ENCODE data around the gene DCLK1.

DNA sequence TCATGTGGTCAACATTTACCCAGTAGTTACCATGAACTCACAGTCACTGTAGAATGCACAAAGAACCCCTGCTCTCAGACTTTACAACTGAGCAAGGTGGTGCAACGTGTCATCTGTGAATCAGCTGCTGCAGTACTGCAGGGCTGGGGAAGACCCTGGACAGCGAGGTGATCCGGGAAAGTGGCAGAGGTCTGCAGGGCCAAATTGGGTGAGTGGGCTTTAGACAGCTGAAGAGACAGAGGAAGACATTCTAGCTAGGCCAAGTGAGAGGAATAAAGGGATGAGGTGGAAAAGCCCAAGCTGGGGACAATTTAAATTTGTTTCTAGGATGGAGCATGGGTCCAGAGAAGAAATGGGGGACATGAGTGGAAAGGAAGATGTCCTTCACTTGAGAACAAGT, 270.5 kb downstream of the DCLK1 start:
- TF ChIP-seq, protein P1, sequence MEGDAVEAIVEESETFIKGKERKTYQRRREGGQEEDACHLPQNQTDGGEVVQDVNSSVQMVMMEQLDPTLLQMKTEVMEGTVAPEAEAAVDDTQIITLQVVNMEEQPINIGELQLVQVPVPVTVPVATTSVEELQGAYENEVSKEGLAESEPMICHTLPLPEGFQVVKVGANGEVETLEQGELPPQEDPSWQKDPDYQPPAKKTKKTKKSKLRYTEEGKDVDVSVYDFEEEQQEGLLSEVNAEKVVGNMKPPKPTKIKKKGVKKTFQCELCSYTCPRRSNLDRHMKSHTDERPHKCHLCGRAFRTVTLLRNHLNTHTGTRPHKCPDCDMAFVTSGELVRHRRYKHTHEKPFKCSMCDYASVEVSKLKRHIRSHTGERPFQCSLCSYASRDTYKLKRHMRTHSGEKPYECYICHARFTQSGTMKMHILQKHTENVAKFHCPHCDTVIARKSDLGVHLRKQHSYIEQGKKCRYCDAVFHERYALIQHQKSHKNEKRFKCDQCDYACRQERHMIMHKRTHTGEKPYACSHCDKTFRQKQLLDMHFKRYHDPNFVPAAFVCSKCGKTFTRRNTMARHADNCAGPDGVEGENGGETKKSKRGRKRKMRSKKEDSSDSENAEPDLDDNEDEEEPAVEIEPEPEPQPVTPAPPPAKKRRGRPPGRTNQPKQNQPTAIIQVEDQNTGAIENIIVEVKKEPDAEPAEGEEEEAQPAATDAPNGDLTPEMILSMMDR (IDR thresholded peaks at IDR 0.05 in 2 of 3, conservative IDR thresholded peaks at IDR 0.05 in 1 of 3; ENCODE audit: borderline replicate concordance in 1 of 3, insufficient read depth in 1 of 3, low read depth in 2 of 3, low read length in 2 of 3) = no peak
- TF ChIP-seq, protein P2, sequence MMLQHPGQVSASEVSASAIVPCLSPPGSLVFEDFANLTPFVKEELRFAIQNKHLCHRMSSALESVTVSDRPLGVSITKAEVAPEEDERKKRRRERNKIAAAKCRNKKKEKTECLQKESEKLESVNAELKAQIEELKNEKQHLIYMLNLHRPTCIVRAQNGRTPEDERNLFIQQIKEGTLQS (IDR thresholded peaks at IDR 0.05) = no peak
- TF ChIP-seq, protein P3, sequence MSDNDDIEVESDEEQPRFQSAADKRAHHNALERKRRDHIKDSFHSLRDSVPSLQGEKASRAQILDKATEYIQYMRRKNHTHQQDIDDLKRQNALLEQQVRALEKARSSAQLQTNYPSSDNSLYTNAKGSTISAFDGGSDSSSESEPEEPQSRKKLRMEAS (IDR thresholded peaks at IDR 0.05) = no peak
- TF ChIP-seq EGR1 (IDR thresholded peaks at IDR 0.05; ENCODE audit: low read depth) = no peak
- TF ChIP-seq FOSL1 (IDR thresholded peaks at IDR 0.05; ENCODE audit: low read depth) = no peak
- TF ChIP-seq CEBPB (IDR thresholded peaks at IDR 0.05; ENCODE audit: low read depth) = no peak
- no peak for TF ChIP-seq POLR2A (IDR thresholded peaks at IDR 0.05; ENCODE audit: borderline replicate concordance, extremely low read depth, insufficient read depth, insufficient read length)
- no peak for TF ChIP-seq YY1 (IDR thresholded peaks at IDR 0.05; ENCODE audit: extremely low read depth, insufficient replicate concordance, low read depth, low read length)
- no peak for TF ChIP-seq SP1 (IDR thresholded peaks at IDR 0.05; ENCODE audit: low read depth)
- TF ChIP-seq TCF7L2 (IDR thresholded peaks at IDR 0.05; ENCODE audit: borderline replicate concordance, extremely low read depth, insufficient read depth, insufficient read length) = no peak
- no peak for TF ChIP-seq POLR2AphosphoS5 (IDR thresholded peaks at IDR 0.05; ENCODE audit: low read depth, low read length)
